ENCODE data around the gene OR8B4.

DNA sequence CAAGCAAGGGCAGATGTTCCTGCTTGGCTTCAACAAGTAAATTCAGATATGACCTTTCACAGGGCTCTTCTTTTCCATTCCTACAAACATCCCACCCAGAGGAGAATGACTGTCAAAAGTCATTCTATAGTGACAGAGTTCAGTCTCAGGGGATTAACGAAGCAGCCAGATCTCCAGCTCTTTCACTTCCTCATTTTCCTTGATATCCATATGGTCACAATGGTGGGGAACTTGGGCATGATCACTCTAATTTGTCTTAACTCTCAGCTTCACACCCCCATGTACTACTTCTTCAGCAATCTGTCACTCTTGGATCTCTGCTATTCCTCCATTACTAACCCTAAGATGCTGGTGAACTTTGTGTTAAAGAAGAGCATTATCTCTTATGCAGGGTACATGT is 35.8 kb upstream of the OR8B4 start:
- TF ChIP-seq, protein P1, sequence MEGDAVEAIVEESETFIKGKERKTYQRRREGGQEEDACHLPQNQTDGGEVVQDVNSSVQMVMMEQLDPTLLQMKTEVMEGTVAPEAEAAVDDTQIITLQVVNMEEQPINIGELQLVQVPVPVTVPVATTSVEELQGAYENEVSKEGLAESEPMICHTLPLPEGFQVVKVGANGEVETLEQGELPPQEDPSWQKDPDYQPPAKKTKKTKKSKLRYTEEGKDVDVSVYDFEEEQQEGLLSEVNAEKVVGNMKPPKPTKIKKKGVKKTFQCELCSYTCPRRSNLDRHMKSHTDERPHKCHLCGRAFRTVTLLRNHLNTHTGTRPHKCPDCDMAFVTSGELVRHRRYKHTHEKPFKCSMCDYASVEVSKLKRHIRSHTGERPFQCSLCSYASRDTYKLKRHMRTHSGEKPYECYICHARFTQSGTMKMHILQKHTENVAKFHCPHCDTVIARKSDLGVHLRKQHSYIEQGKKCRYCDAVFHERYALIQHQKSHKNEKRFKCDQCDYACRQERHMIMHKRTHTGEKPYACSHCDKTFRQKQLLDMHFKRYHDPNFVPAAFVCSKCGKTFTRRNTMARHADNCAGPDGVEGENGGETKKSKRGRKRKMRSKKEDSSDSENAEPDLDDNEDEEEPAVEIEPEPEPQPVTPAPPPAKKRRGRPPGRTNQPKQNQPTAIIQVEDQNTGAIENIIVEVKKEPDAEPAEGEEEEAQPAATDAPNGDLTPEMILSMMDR (IDR thresholded peaks at IDR 0.05), result no peak
- no peak for TF ChIP-seq POLR2A (IDR thresholded peaks at IDR 0.05)

Measured in Peyer's patch (tissue), 4 donors.